ENCODE results near the gene A4GNT.

A4GNT gene

DNA sequence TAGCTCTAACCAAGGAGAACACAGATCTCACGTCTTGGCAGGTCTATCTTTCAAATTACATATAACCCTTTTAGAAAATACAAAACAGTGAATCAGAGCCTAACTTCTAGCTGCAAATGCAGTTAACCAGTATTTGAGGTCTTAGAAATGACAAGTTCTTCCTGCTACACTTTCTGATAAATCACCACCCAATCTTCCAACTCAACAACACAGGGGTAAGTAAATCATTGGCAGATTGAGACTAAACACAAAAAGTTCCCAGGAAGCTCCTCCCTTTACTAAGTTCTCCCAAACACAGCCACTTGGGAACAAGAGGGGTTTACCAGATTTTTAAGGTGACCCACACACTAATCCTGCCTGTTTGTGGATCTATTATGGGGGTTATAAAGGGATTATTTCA lies at the start of gene A4GNT:
Gene A4GNT (minus strand): TSS at position 152 of the 400 bp plus-strand sequence. CDS start 1,134 bp downstream, outside the sequence.
- DNase-seq (ENCODE audit: low read depth): no peak
- H3K4me3 ChIP-seq (ENCODE audit: control insufficient read depth, low read depth, low read length): no peak within 1 kb of the TSS
- TF ChIP-seq, protein P1, sequence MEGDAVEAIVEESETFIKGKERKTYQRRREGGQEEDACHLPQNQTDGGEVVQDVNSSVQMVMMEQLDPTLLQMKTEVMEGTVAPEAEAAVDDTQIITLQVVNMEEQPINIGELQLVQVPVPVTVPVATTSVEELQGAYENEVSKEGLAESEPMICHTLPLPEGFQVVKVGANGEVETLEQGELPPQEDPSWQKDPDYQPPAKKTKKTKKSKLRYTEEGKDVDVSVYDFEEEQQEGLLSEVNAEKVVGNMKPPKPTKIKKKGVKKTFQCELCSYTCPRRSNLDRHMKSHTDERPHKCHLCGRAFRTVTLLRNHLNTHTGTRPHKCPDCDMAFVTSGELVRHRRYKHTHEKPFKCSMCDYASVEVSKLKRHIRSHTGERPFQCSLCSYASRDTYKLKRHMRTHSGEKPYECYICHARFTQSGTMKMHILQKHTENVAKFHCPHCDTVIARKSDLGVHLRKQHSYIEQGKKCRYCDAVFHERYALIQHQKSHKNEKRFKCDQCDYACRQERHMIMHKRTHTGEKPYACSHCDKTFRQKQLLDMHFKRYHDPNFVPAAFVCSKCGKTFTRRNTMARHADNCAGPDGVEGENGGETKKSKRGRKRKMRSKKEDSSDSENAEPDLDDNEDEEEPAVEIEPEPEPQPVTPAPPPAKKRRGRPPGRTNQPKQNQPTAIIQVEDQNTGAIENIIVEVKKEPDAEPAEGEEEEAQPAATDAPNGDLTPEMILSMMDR (conservative IDR thresholded peaks at IDR 0.05; ENCODE audit: control insufficient read depth, insufficient read depth, low read depth, low read length): no peak

DNA sequence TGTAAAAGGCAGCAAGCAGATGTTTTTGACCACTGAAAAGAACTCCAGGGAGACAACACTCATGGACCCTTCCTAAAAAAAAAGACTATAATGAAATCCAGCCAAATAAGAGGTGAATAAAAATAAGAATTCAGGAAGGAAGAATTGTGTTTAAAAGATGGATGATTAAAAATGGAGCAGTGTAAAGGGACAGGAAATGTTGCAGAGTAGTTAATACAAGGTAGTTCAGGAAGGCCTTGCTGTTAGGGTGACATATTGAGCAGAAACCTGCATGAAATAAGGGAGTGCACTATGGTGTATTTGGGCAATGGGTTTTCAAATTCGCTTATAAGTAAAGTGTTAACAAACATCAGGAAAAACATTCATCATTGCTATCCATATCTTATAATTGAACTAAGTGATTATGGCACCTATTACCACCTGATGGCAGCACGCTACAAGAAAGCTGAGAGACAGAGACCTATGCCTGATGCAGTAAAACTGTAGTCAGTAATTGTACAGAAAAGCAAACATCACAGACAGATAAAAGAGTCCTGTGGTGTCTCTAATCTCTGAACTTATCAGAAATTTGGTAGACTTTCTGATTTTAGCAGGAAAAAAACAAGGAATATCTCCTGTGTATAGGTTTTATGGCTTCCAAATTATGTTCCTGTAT lies 48.3 kb upstream of the A4GNT start:
- TF ChIP-seq, protein P1 (conservative IDR thresholded peaks at IDR 0.05; ENCODE audit: control insufficient read depth, insufficient read depth, low read depth, low read length): peak; percentile 53
- H3K4me3 ChIP-seq (ENCODE audit: control insufficient read depth, low read depth, low read length): no peak overlapping the region
- peak; percentile 57 for DNase-seq (ENCODE audit: low read depth)

DNA sequence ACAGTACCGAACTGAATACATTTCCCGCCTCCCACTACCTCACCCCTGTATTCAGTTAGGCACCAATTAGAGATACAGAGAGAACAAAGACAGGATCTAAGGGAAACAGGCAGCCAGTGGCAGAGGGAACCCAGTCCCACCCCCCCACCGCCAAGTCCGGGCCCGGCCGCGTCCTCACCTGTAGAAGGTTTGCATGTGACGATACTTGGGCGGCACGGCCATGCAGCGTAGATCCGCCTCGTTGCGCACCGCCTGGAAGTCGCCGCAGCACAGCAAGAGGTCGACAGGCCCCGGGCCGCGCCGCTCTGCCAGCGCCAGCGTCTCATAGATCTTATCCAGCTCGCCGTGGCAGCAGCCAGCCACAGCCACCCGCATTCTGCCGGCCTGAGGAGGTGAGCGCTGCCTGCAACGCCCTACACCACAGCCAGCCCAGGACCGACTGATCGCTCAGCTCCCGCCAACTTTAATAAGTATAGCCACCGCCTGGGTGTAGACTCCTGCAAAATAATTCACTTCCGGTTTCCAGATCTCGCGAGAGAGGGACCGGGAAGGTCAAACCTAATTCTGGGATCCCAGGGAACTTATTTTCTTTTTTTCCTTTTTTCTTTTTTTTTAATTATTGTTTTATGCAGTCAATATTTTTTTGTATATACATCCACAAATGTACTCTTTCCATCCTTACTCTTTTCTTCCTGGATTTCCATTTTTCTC lies 42.4 kb upstream of the A4GNT start, which contains the start of gene DBR1:
Gene DBR1 (minus strand): TSS at position 501 of the 711 bp plus-strand sequence. CDS start 126 bp downstream, at position 375.
- peak; percentile 83 for DNase-seq (ENCODE audit: low read depth)
- peak within 1 kb of the TSS; percentile 92 for H3K4me3 ChIP-seq (ENCODE audit: control insufficient read depth, low read depth, low read length)
- TF ChIP-seq, protein P1 (conservative IDR thresholded peaks at IDR 0.05; ENCODE audit: control insufficient read depth, insufficient read depth, low read depth, low read length): no peak

DNA sequence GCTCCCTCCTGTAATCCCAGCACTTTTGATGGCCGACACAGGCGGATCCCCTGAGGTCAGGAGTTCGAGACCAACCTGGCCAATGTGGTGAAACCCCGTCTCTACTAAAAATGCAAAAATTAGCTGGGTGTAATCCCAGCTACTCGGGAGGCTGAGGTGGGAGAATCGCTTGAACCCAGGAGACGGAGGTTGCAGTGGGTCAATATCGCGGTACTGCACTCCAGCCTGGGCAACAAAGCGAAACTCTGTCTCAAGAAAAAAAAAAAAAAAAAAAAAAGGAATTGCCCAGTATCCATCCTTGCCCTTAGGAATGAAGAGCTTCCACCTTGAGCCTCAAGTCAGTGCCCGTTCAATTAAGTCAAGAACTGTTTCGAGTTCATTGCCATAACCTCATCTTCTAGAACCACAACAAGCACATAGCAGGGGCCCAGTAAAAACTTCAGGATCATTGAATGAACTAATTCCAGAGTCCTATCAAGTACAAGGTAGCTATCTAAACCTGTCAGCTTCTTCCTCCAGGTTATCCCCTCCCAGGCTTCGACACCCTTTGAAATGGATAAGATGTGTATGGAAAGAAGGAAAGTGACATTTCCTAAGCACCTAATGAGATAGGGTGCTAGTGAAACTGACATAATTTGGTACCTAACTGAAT lies 41.7 kb upstream of the A4GNT start:
- peak; percentile 3 for DNase-seq (ENCODE audit: low read depth)
- TF ChIP-seq, protein P1 (conservative IDR thresholded peaks at IDR 0.05; ENCODE audit: control insufficient read depth, insufficient read depth, low read depth, low read length): no peak

DNA sequence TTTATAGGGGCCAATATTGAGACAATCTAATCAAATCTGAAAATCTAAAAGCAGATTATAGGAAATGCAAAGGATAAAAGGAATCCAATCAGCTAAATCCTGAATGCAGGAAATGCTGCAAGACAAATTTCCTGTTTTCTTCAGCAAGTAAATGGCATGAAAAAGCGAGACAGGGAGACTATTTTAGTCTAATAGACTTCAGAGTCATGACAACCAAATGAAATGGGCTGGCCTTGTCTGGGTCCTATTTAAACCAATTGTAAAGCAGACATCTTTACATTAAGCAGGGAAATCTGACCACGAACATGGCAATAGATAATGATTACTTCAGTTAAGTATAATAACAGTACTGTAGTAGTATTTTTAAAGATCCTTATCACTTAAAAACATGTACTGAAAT lies 40.4 kb upstream of the A4GNT start:
- no peak overlapping the region for H3K4me3 ChIP-seq (ENCODE audit: control insufficient read depth, low read depth, low read length)
- TF ChIP-seq, protein P1 (conservative IDR thresholded peaks at IDR 0.05; ENCODE audit: control insufficient read depth, insufficient read depth, low read depth, low read length): no peak
- DNase-seq (ENCODE audit: low read depth): no peak

More for the DNA sequence above, 41.7 kb upstream of the A4GNT start:
- peak overlapping the region; percentile 92 for H3K4me3 ChIP-seq (ENCODE audit: control insufficient read depth, low read depth, low read length)

DNA sequence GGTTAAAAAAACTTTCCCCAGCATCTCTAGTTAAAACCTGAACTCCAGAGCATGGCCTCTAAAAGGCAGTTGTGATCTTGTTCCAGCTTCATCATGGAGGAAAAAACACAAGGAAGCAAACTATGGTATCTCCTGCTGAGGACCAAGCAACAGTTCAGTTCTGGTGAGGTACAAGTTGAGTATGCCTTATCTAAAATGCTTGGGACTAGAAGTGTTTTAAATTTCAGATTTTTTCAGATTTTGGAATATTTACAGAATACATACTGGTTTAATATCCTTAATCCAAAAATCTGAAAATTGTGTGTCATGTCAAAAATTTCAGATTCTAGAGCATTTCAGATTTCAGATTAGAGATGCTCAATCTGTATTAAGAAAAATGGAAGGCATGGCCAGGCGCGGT lies 32.9 kb upstream of the A4GNT start:
- H3K4me3 ChIP-seq (ENCODE audit: control insufficient read depth, low read depth, low read length): no peak overlapping the region
- DNase-seq (ENCODE audit: low read depth): no peak
- TF ChIP-seq, protein P1 (conservative IDR thresholded peaks at IDR 0.05; ENCODE audit: control insufficient read depth, insufficient read depth, low read depth, low read length): no peak
